GM12874 (cell line): ENCODE results near the gene CLEC19A.

Experiments used
- CTCF ChIP-seq: IDR thresholded peaks from 2 replicates; pipeline ENCODE4 v1.5.1; 2011; ENCODE audit warnings: low read depth, mild to moderate bottlenecking, control low read depth, low read length, moderate library complexity; ENCODE audit not compliant: insufficient read depth

Gene CLEC19A

GRCh38 chr16:19284207-19284606 lies 1.3 kb upstream of the CLEC19A start:
- TF ChIP-seq CTCF, result no peak

GRCh38 chr16:19286827-19287226 lies 1.3 kb downstream of the CLEC19A start:
- TF ChIP-seq CTCF, result no peak

GRCh38 chr16:19287241-19287640 lies 1.7 kb downstream of the CLEC19A start:
- TF ChIP-seq CTCF, result no peak

GRCh38 chr16:19288872-19289799 lies 3.6 kb downstream of the CLEC19A start:
- no peak for TF ChIP-seq CTCF

GRCh38 chr16:19289811-19290485 lies 4.4 kb downstream of the CLEC19A start:
- TF ChIP-seq CTCF, result no peak

GRCh38 chr16:19290860-19291259 lies 5.3 kb downstream of the CLEC19A start:
- no peak for TF ChIP-seq CTCF

- no peak for TF ChIP-seq CTCF
Measured at GRCh38 chr16:19291475-19291874, 5.9 kb downstream of the CLEC19A start.
